Ishikawa (cell line): ENCODE results near the gene VPS41.

Experiments
- CEBPB ChIP-seq: IDR thresholded peaks from 2 replicates; pipeline ENCODE4 v1.6.1; 2012
- CREB1 ChIP-seq: IDR thresholded peaks from 2 replicates; pipeline ENCODE4 v1.6.1; 2012; ENCODE audit warnings: low read depth
- EGR1 ChIP-seq: IDR thresholded peaks from 2 replicates; pipeline ENCODE4 v1.6.1; 2012
- EP300 ChIP-seq: IDR thresholded peaks from 2 replicates; pipeline ENCODE4 v1.6.1; 2012; ENCODE audit warnings: borderline replicate concordance
- FOXM1 ChIP-seq: IDR thresholded peaks from 2 replicates; pipeline ENCODE4 v1.6.1; 2012; ENCODE audit warnings: low read depth, borderline replicate concordance
- MAX ChIP-seq: IDR thresholded peaks from 2 replicates; pipeline ENCODE4 v1.6.1; 2012
- NFIC ChIP-seq: IDR thresholded peaks from 2 replicates; pipeline ENCODE4 v1.6.1; 2012
- RAD21 ChIP-seq: IDR thresholded peaks from 2 replicates; pipeline ENCODE4 v1.6.1; 2012; ENCODE audit warnings: low read depth
- REST ChIP-seq: IDR thresholded peaks from 2 replicates; pipeline ENCODE4 v1.6.1; 2012; ENCODE audit warnings: low read depth, mild to moderate bottlenecking
- TAF1 ChIP-seq: IDR thresholded peaks from 2 replicates; pipeline ENCODE4 v1.6.1; 2012; ENCODE audit warnings: low read depth, mild to moderate bottlenecking
- TCF12 ChIP-seq: IDR thresholded peaks from 2 replicates; pipeline ENCODE4 v1.6.1; 2012; ENCODE audit warnings: low read depth
- TEAD4 ChIP-seq: IDR thresholded peaks from 2 replicates; pipeline ENCODE4 v1.6.1; 2012
- USF1 ChIP-seq: IDR thresholded peaks from 2 replicates; pipeline ENCODE4 v1.6.1; 2012
- YY1 ChIP-seq: IDR thresholded peaks from 2 replicates; pipeline ENCODE4 v1.6.1; 2012; ENCODE audit warnings: low read depth
- ZBTB7A ChIP-seq: IDR thresholded peaks from 2 replicates; pipeline ENCODE4 v1.6.1; 2012; ENCODE audit warnings: low read depth

Gene VPS41

GRCh38 chr7:38700116-38700515 lies 208.9 kb downstream of the VPS41 start:
- TF ChIP-seq USF1 (no peak), YY1 (no peak), EGR1 (no peak), MAX (no peak), CEBPB (no peak), TAF1 (no peak), FOXM1 (no peak), TEAD4 (no peak), NFIC (no peak), ZBTB7A (no peak), EP300 (no peak), RAD21 (no peak), REST (no peak), CREB1 (no peak), TCF12 (no peak)

- TF ChIP-seq EP300 = no peak
Observed at GRCh38 chr7:38699471-38699870, 209.5 kb downstream of the VPS41 start.

GRCh38 chr7:38694326-38694725 lies 214.7 kb downstream of the VPS41 start:
- no peak for TF ChIP-seq USF1
- no peak for TF ChIP-seq CREB1
- TF ChIP-seq ZBTB7A = no peak
- TF ChIP-seq TAF1 = no peak
- no peak for TF ChIP-seq TEAD4
- TF ChIP-seq YY1 = no peak
- no peak for TF ChIP-seq EGR1
- no peak for TF ChIP-seq FOXM1
- TF ChIP-seq MAX = no peak
- TF ChIP-seq NFIC = no peak
- TF ChIP-seq CEBPB = no peak
- no peak for TF ChIP-seq EP300
- no peak for TF ChIP-seq TCF12

- TF ChIP-seq REST = no peak
- TF ChIP-seq NFIC = no peak
- TF ChIP-seq USF1 = no peak
Observed at GRCh38 chr7:38686888-38687287, 222.1 kb downstream of the VPS41 start.

GRCh38 chr7:38685851-38686250 lies 223.1 kb downstream of the VPS41 start:
- TF ChIP-seq YY1 (no peak), REST (no peak), TAF1 (no peak)
